H4 (cell line): Measurements from ENCODE around the gene PCDHA10. TPM values are rescaled to one million over a fixed set of nuclear protein-coding genes. Genes with fewer than 3 reads are reported as not detected.
A peak's percentile ranks its signal among the peaks of the same experiment; 100 is the strongest.
"Not testable (repeated sequence)": the region's sequence is repeated elsewhere in the genome, so short reads cannot be mapped to it uniquely, and the experiment has no call there.

ENCODE experiments used
- DNase-seq: peaks from one replicate; pipeline ENCODE4 v3.0.0-alpha.2; 2015; ENCODE audit warnings: low spot score
- total RNA-seq: library from RNA; depleted of rRNA; stranded (reverse); fragments of >200 nt; shearing (Covaris generic); gene quantifications from 2 replicates; pipeline ENCODE4 v1.2.3, GENCODE V29; 2014; rRNA removed

Gene PCDHA10
- total RNA-seq = 0.02 and 0.08 TPM in 2 replicates

- no peak for DNase-seq
Observed at GRCh38 chr5:140855772-140856674, at the start of gene PCDHA10. PCDHA10 (plus strand) TSS chr5:140855897; CDS start chr5:140856049, 152 bp downstream.

GRCh38 chr5:140806834-140807775, 48.6 kb upstream of the PCDHA10 start, which contains the start of gene PCDHA4:
PCDHA4 (plus strand) TSS chr5:140807068.
- no peak for DNase-seq

GRCh38 chr5:140808241-140808888, 47.3 kb upstream of the PCDHA10 start:
- DNase-seq = not testable (repeated sequence)

- no peak for DNase-seq
Observed at GRCh38 chr5:140808889-140809291, 46.8 kb upstream of the PCDHA10 start.

GRCh38 chr5:140821375-140822280, 34.1 kb upstream of the PCDHA10 start, which contains the start of gene PCDHA5:
PCDHA5 (plus strand) TSS chr5:140821613.
- DNase-seq = no peak

GRCh38 chr5:140822281-140822629, 33.4 kb upstream of the PCDHA10 start:
- DNase-seq = no peak

GRCh38 chr5:140822969-140823368, 32.7 kb upstream of the PCDHA10 start:
- DNase-seq = not testable (repeated sequence)

- DNase-seq = no peak
Observed at GRCh38 chr5:140823475-140823874, 32.2 kb upstream of the PCDHA10 start.

- DNase-seq = no peak
Observed at GRCh38 chr5:140827704-140828361, 27.9 kb upstream of the PCDHA10 start, which contains the start of gene PCDHA6. PCDHA6 (plus strand) TSS chr5:140827960; CDS start chr5:140828092, 132 bp downstream.

GRCh38 chr5:140828362-140828737, 27.3 kb upstream of the PCDHA10 start:
- no peak for DNase-seq

GRCh38 chr5:140829511-140830501, 25.9 kb upstream of the PCDHA10 start:
- DNase-seq = not testable (repeated sequence)

- DNase-seq = no peak
Observed at GRCh38 chr5:140833993-140834392, 21.7 kb upstream of the PCDHA10 start, which contains the start of gene PCDHA7. PCDHA7 (plus strand) TSS chr5:140834269; CDS start chr5:140834384, 115 bp downstream.

GRCh38 chr5:140834439-140835008, 21.2 kb upstream of the PCDHA10 start:
- DNase-seq = not testable (repeated sequence)

GRCh38 chr5:140835622-140836510, 19.8 kb upstream of the PCDHA10 start:
- DNase-seq = no peak

GRCh38 chr5:140840978-140841962, 14.4 kb upstream of the PCDHA10 start, which contains the start of gene PCDHA8:
PCDHA8 (plus strand) TSS chr5:140841187; CDS start chr5:140841322, 135 bp downstream.
- peak; percentile 19 for DNase-seq
